GM21526 (cell line): Measurements from ENCODE around the gene VIPR1.

ENCODE experiments used
- ATAC-seq: cut with Tn5 transposase; IDR thresholded peaks from one replicate; pipeline ENCODE4 v1.9.1; 2021; ENCODE audit warnings: moderate library complexity; ENCODE audit not compliant: unreplicated experiment, low FRiP score

Gene VIPR1

GRCh38 chr3:42509111-42509510 lies 6.7 kb downstream of the VIPR1 start:
- ATAC-seq = no peak

GRCh38 chr3:42510325-42510724 lies 7.9 kb downstream of the VIPR1 start:
- no peak for ATAC-seq

GRCh38 chr3:42511201-42511600 lies 8.8 kb downstream of the VIPR1 start:
- no peak for ATAC-seq

GRCh38 chr3:42511736-42512135 lies 9.3 kb downstream of the VIPR1 start:
- no peak for ATAC-seq

- ATAC-seq = no peak
Measured at GRCh38 chr3:42513121-42513520, 10.7 kb downstream of the VIPR1 start.

- ATAC-seq = no peak
Measured at GRCh38 chr3:42513521-42513920, 11.1 kb downstream of the VIPR1 start.

- no peak for ATAC-seq
Measured at GRCh38 chr3:42514876-42515275, 12.4 kb downstream of the VIPR1 start.

- no peak for ATAC-seq
Measured at GRCh38 chr3:42515391-42515916, 13.0 kb downstream of the VIPR1 start.

GRCh38 chr3:42515976-42516375 lies 13.5 kb downstream of the VIPR1 start:
- ATAC-seq = no peak

- ATAC-seq = no peak
Measured at GRCh38 chr3:42516443-42516842, 14.0 kb downstream of the VIPR1 start.

- ATAC-seq = no peak
Measured at GRCh38 chr3:42517117-42517516, 14.7 kb downstream of the VIPR1 start.

- ATAC-seq = no peak
Measured at GRCh38 chr3:42518800-42519567, 16.5 kb downstream of the VIPR1 start.

- no peak for ATAC-seq
Measured at GRCh38 chr3:42519568-42519962, 17.1 kb downstream of the VIPR1 start.

- no peak for ATAC-seq
Measured at GRCh38 chr3:42520336-42520735, 17.9 kb downstream of the VIPR1 start.

GRCh38 chr3:42520906-42521305 lies 18.5 kb downstream of the VIPR1 start:
- no peak for ATAC-seq

- no peak for ATAC-seq
Measured at GRCh38 chr3:42524751-42525150, 22.3 kb downstream of the VIPR1 start.

- ATAC-seq = no peak
Measured at GRCh38 chr3:42525212-42525611, 22.8 kb downstream of the VIPR1 start.

- ATAC-seq = no peak
Measured at GRCh38 chr3:42525736-42526345, 23.4 kb downstream of the VIPR1 start.

GRCh38 chr3:42526616-42527367 lies 24.3 kb downstream of the VIPR1 start:
- ATAC-seq = no peak

GRCh38 chr3:42527368-42527917 lies 25.0 kb downstream of the VIPR1 start:
- no peak for ATAC-seq

- no peak for ATAC-seq
Measured at GRCh38 chr3:42529468-42529867, 27.0 kb downstream of the VIPR1 start.
